ENCODE results near the gene HOXB5.

Gene HOXB5

GRCh38 chr17:48546137-48546923 lies 47.2 kb downstream of the HOXB5 start:
- DNase-seq (ENCODE audit: low read depth): no peak
- H3K4me3 ChIP-seq (ENCODE audit: low read depth, low read length): no peak overlapping the region
- TF ChIP-seq CTCF (conservative IDR thresholded peaks at IDR 0.05; ENCODE audit: low read depth, low read length): no peak

- no peak for TF ChIP-seq CTCF (conservative IDR thresholded peaks at IDR 0.05; ENCODE audit: low read depth, low read length)
- DNase-seq (ENCODE audit: low read depth): no peak
- no peak overlapping the region for H3K4me3 ChIP-seq (ENCODE audit: low read depth, low read length)
Observed at GRCh38 chr17:48545539-48545938, 48.0 kb downstream of the HOXB5 start.

GRCh38 chr17:48545022-48545375 lies 48.6 kb downstream of the HOXB5 start, which contains the start of gene HOXB2:
TSS of gene HOXB2 (minus strand) at chr17:48545109. CDS start at chr17:48544911, 198 bp downstream.
- DNase-seq (ENCODE audit: low read depth): no peak
- no peak within 1 kb of the TSS for H3K4me3 ChIP-seq (ENCODE audit: low read depth, low read length)
- no peak for TF ChIP-seq CTCF (conservative IDR thresholded peaks at IDR 0.05; ENCODE audit: low read depth, low read length)

GRCh38 chr17:48544349-48545021 lies 49.1 kb downstream of the HOXB5 start:
- TF ChIP-seq CTCF (conservative IDR thresholded peaks at IDR 0.05; ENCODE audit: low read depth, low read length): no peak
- DNase-seq (ENCODE audit: low read depth): no peak
- H3K4me3 ChIP-seq (ENCODE audit: low read depth, low read length): no peak overlapping the region

GRCh38 chr17:48543854-48544348 lies 49.7 kb downstream of the HOXB5 start:
- DNase-seq (ENCODE audit: low read depth): no peak
- TF ChIP-seq CTCF (conservative IDR thresholded peaks at IDR 0.05; ENCODE audit: low read depth, low read length): no peak
- H3K4me3 ChIP-seq (ENCODE audit: low read depth, low read length): no peak overlapping the region

- peak; percentile 19 for DNase-seq (ENCODE audit: low read depth)
- peak overlapping the region; percentile 22 for H3K4me3 ChIP-seq (ENCODE audit: low read depth, low read length)
- TF ChIP-seq CTCF (conservative IDR thresholded peaks at IDR 0.05; ENCODE audit: low read depth, low read length): no peak
Observed at GRCh38 chr17:48543107-48543853, 50.3 kb downstream of the HOXB5 start.

Data from choroid plexus epithelial cell (primary cell).